K562 (cell line): ENCODE data around the gene DNAJB7. TPM values are rescaled to one million over a fixed set of nuclear protein-coding genes. Genes with fewer than 3 reads are reported as not detected.

Experiments used
- ATF7 ChIP-seq: fragments of 450-650 bp; IDR thresholded peaks from 2 replicates; pipeline ENCODE4 v1.7.1; 2014; ENCODE audit warnings: mild to moderate bottlenecking, moderate library complexity
- CBFA2T2 ChIP-seq: fragments of 450-650 bp; conservative IDR thresholded peaks from 2 replicates; pipeline ENCODE4 v1.6.1; 2017; ENCODE audit warnings: mild to moderate bottlenecking
- CBFB ChIP-seq: sonication (generic); formaldehyde crosslinking; IDR thresholded peaks from 2 replicates; pipeline ENCODE4 v1.4.0; 2020; ENCODE audit warnings: mild to moderate bottlenecking, missing genetic modification reagents
- ERF ChIP-seq: fragments of 450-650 bp; formaldehyde crosslinking; IDR thresholded peaks from 2 replicates; pipeline ENCODE4 v1.4.0; 2020; ENCODE audit warnings: mild to moderate bottlenecking, mixed read lengths
- FOXA3 ChIP-seq, 2 experiments: fragments of 450-650 bp in 1 of 2; sonication (generic) in 1 of 2; formaldehyde crosslinking; IDR thresholded peaks in 1 of 2; conservative IDR thresholded peaks in 1 of 2; 2 replicates each; pipeline versions ENCODE4 v1.4.0 to v1.8.0; 2020 to 2022; ENCODE audit warnings: mild to moderate bottlenecking in 2 of 2, missing genetic modification reagents in 1 of 2
- HNRNPL ChIP-seq: fragments of 200-400 bp; formaldehyde crosslinking; IDR thresholded peaks from 2 replicates; pipeline ENCODE4 v1.6.1; 2017; ENCODE audit warnings: low read depth, mild to moderate bottlenecking, low read length
- ILK ChIP-seq: fragments of 450-650 bp; IDR thresholded peaks from 2 replicates; pipeline ENCODE4 v1.6.1; 2016; ENCODE audit warnings: missing genetic modification characterization, low read depth, mild to moderate bottlenecking, missing compliant biosample characterization, moderate library complexity, borderline replicate concordance
- IRF1 ChIP-seq: sonication (generic); formaldehyde crosslinking; IDR thresholded peaks from 2 replicates; pipeline ENCODE4 v1.8.0; 2022; ENCODE audit warnings: missing genetic modification reagents, mild to moderate bottlenecking, borderline replicate concordance
- IRF9 ChIP-seq: fragments of 450-650 bp; IDR thresholded peaks from 2 replicates; pipeline ENCODE4 v1.6.1; 2016; ENCODE audit warnings: missing biosample characterization, missing genetic modification characterization
- MITF ChIP-seq: IDR thresholded peaks from 2 replicates; pipeline ENCODE4 v1.6.1; 2014; ENCODE audit warnings: antibody characterized with exemption
- NR2C2 ChIP-seq, 2 experiments: fragments of 200-800 bp in 1 of 2; sonication (Bioruptor generic) in 1 of 2; sonication (generic) in 1 of 2; formaldehyde crosslinking in 1 of 2; IDR thresholded peaks; 2 replicates each; pipeline versions ENCODE4 v1.6.1 to v1.8.0; 2016 to 2022; ENCODE audit warnings: mild to moderate bottlenecking in 1 of 2, missing compliant biosample characterization in 1 of 2, missing genetic modification characterization in 1 of 2, missing genetic modification reagents in 1 of 2
- RBM14 ChIP-seq: fragments of 200-400 bp; formaldehyde crosslinking; IDR thresholded peaks from 2 replicates; pipeline ENCODE4 v1.6.1; 2018; ENCODE audit warnings: low read depth, mild to moderate bottlenecking, low read length, moderate library complexity, borderline replicate concordance; ENCODE audit not compliant: insufficient read depth
- RBM39 ChIP-seq: fragments of 200-400 bp; formaldehyde crosslinking; optimal IDR thresholded peaks from 2 replicates; pipeline ENCODE3; 2018; ENCODE audit warnings: low read depth, low read length
- SFPQ ChIP-seq: fragments of 200-400 bp; formaldehyde crosslinking; IDR thresholded peaks from 2 replicates; pipeline ENCODE4 v1.6.1; 2017; ENCODE audit warnings: mild to moderate bottlenecking, low read depth, low read length, moderate library complexity
- SIX5 ChIP-seq, 2 experiments: IDR thresholded peaks; 2 replicates each; pipeline ENCODE4 v1.6.1; 2011; ENCODE audit warnings: low read length in 2 of 2, borderline replicate concordance in 1 of 2, low read depth in 1 of 2, mild to moderate bottlenecking in 1 of 2, moderate library complexity in 1 of 2; ENCODE audit not compliant: insufficient read depth in 1 of 2
- SMARCA4 ChIP-seq: fragments of 450-650 bp; IDR thresholded peaks from 2 replicates; pipeline ENCODE4 v1.6.1; 2016
- SMARCE1 ChIP-seq: fragments of 450-650 bp; IDR thresholded peaks from 2 replicates; pipeline ENCODE4 v1.7.1; 2016; ENCODE audit warnings: mild to moderate bottlenecking
- TBL1XR1 ChIP-seq, 2 experiments: IDR thresholded peaks; 2 replicates each; pipeline ENCODE4 v1.6.1; 2012; ENCODE audit warnings: improper control_type of control experiment in 2 of 2, low read length in 2 of 2, mild to moderate bottlenecking in 1 of 2
- U2AF1 ChIP-seq: fragments of 200-400 bp; formaldehyde crosslinking; optimal IDR thresholded peaks from 2 replicates; pipeline ENCODE3; 2017; ENCODE audit warnings: mild to moderate bottlenecking, low read depth, low read length, moderate library complexity
- ZFX ChIP-seq: sonication (generic); formaldehyde crosslinking; IDR thresholded peaks from 2 replicates; pipeline ENCODE4 v1.8.0; 2022; ENCODE audit warnings: mild to moderate bottlenecking, missing genetic modification reagents, moderate library complexity
- ZNF586 ChIP-seq: fragments of 450-650 bp; formaldehyde crosslinking; conservative IDR thresholded peaks from 2 replicates; pipeline ENCODE4 v1.4.0; 2020; ENCODE audit warnings: mild to moderate bottlenecking, moderate library complexity
- ZNF766 ChIP-seq: fragments of 200-800 bp; sonication (Bioruptor generic); conservative IDR thresholded peaks from 2 replicates; pipeline ENCODE4 v1.6.1; 2016; ENCODE audit warnings: missing genetic modification characterization, missing compliant biosample characterization
- polyA plus RNA-seq, 8 experiments: library from polyadenylated mRNA; depleted of rRNA in 4 of 8; stranded (reverse) in 5 of 8; unstranded in 3 of 8; fragments of >200 nt; fragmentation: Nextera tagmentation in 2 of 8; fragmentation: Illumina TruSeq in 1 of 8; extraction: Ambion mirVana in 2 of 8; extraction: Trizol in 1 of 8; gene quantifications; 2 replicates each; pipeline versions ENCODE4 v1.2.1 to v1.2.3, GENCODE V29; 2011 to 2014; ENCODE audit warnings: inconsistent platforms in 1 of 8, missing spikeins in 1 of 8
- total RNA-seq, 7 experiments: library from RNA; depleted of rRNA in 6 of 7; stranded (reverse); fragments of >200 nt in 6 of 7; fragmentation: Illumina TruSeq in 2 of 7; extraction: Trizol in 2 of 7; gene quantifications; 2 replicates each; pipeline versions ENCODE4 v1.2.1 to v1.2.3, GENCODE V29; 2011 to 2021; ENCODE audit warnings: low replicate concordance in 1 of 7

DNAJB7 gene
- total and polyA plus RNA-seq, 9 of the 15 experiments (the other 6 are each of a cell fraction or from before 2014, with no cell fraction given): 0.13 to 0.21 TPM; not detected in 7

- TF ChIP-seq CBFB: no peak
- TF ChIP-seq RBM39: no peak
- TF ChIP-seq ZFX (CRISPR knock-in tag): no peak
- TF ChIP-seq NR2C2 (CRISPR knock-in tag; IDR thresholded peaks at IDR 0.05): no peak
- peak; percentile 91 for TF ChIP-seq NR2C2 (tag; IDR thresholded peaks at IDR 0.05)
- peak; percentile 96 for TF ChIP-seq ILK (tag)
- peak; percentile 98 for TF ChIP-seq ZNF586 (CRISPR knock-in tag)
- peak; percentile 98 for TF ChIP-seq SMARCE1
- TF ChIP-seq CBFA2T2: peak; percentile 97
- peak; percentile 100 for TF ChIP-seq IRF9
- TF ChIP-seq RBM14: no peak
- peak; percentile 99 for TF ChIP-seq SMARCA4
- TF ChIP-seq ATF7: 0 out of 2 replicates have a peak, but pooled peaks have one; percentile 37
- no peak for TF ChIP-seq MITF
- TF ChIP-seq HNRNPL: no peak
- peak in 1 of 2 experiments; percentile 91; a peak in 2 of 4 replicates for TF ChIP-seq FOXA3 (CRISPR knock-in tag; conservative IDR thresholded peaks at IDR 0.05 in 1 of 2, IDR thresholded peaks at IDR 0.05 in 1 of 2)
- TF ChIP-seq ZNF766: peak; percentile 100
- TF ChIP-seq U2AF1: no peak
- TF ChIP-seq ERF (CRISPR knock-in tag): peak; percentile 98
- no peak for TF ChIP-seq IRF1 (CRISPR knock-in tag)
- peak in 1 of 2 experiments; percentile 88; a peak in 2 of 4 replicates for TF ChIP-seq TBL1XR1 (IDR thresholded peaks at IDR 0.05; ENCODE audit: low read length in 2 of 2)
- no peak for TF ChIP-seq SIX5 (IDR thresholded peaks at IDR 0.05; ENCODE audit: borderline replicate concordance in 1 of 2, insufficient read depth in 1 of 2, low read depth in 1 of 2, low read length in 2 of 2)
- TF ChIP-seq SFPQ: no peak
Observed at GRCh38 chr22:40813912-40814315, 48.0 kb downstream of the DNAJB7 start (continued).
